ENCODE results near the gene OR8A1. TPM values are rescaled to one million over a fixed set of nuclear protein-coding genes. Genes with fewer than 3 reads are reported as not detected.
"Not testable (repeated sequence)": the region's sequence is repeated elsewhere in the genome, so short reads cannot be mapped to it uniquely, and the experiment has no call there.

OR8A1 gene
- total RNA-seq, 4 donors from 2014 or later, result not detected

DNA sequence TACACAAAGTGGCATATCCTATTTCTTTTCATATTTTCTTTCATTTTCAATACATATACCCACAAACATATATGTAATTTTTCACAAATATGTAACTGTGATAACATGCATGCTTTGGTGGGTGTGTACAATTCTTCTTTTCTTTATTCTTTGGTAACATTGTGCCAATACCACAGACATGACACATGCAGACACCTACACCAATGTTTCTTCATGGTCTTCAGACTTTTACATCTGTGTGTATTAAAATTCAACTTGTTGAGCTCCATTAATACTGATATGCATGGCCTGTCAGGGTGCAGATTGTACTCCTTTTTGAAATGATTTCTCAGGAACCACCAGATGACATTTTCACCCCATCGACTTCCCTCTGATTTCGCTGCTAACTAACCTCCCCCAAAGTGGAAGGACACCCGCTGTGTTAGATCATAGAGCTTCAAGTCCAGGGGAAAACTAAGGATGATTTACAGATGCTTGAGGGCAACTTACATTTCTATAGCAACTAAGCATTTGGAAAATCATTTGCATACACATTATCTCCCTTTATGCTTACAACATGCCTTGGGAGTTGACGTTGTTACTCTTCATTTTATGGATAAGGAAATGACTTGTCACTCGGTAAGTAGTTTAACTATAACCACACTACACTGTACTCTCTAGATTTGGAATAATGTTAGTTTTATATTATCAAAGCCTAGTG is 31.0 kb downstream of the OR8A1 start:
- no peak for TF ChIP-seq POLR2AphosphoS5 (IDR thresholded peaks at IDR 0.05)
- TF ChIP-seq, protein P1, sequence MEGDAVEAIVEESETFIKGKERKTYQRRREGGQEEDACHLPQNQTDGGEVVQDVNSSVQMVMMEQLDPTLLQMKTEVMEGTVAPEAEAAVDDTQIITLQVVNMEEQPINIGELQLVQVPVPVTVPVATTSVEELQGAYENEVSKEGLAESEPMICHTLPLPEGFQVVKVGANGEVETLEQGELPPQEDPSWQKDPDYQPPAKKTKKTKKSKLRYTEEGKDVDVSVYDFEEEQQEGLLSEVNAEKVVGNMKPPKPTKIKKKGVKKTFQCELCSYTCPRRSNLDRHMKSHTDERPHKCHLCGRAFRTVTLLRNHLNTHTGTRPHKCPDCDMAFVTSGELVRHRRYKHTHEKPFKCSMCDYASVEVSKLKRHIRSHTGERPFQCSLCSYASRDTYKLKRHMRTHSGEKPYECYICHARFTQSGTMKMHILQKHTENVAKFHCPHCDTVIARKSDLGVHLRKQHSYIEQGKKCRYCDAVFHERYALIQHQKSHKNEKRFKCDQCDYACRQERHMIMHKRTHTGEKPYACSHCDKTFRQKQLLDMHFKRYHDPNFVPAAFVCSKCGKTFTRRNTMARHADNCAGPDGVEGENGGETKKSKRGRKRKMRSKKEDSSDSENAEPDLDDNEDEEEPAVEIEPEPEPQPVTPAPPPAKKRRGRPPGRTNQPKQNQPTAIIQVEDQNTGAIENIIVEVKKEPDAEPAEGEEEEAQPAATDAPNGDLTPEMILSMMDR (IDR thresholded peaks at IDR 0.05), result no peak
- no peak for TF ChIP-seq EP300 (IDR thresholded peaks at IDR 0.05)
- TF ChIP-seq POLR2A (IDR thresholded peaks at IDR 0.05; ENCODE audit: low read depth), result no peak
- Histone ChIP-seq H3K9me3 (no peaks in the 10 kb centered on the region), H3K36me3 (no peaks in the 10 kb centered on the region), H3K4me3 (no peak overlapping the region), H3K27ac (replicated peaks in 1 of 4) (no peak overlapping the region), H3K4me1 (no peaks in the 10 kb centered on the region), H3K27me3 (peaks cover 0 to 5% (median 0%) of the 10 kb centered on the region in 4 donors)
- intact Hi-C loops (cut with DNase I), result no loop called here
- DNase-seq (ENCODE audit: extremely low spot score), result no peak
- 65% methylated on average over 5 of the region's 5 CpGs for WGBS

DNA sequence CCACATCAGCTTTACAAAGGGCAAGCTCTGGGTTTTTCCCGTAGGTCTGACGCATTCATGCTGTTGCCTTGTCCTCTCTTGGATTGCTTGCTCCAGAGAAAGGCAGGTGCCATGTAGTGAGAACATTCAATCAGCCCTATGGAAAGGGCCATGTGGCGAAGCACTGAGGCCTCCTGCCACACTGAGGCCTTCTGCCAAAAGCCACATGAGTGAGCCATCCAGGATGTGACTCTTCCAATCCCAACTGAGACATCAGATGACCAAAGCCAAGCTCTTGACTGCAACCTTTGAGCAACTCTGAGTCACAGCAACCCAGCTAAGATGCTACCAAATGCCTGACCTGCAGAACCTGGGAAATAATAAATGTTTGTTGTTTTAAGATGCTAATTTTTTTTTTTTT is 32.4 kb downstream of the OR8A1 start:
- no peak overlapping the region for H3K4me3 ChIP-seq
- H3K27ac ChIP-seq (replicated peaks in 1 of 4), result no peak overlapping the region
- H3K27me3 ChIP-seq, result peaks cover 0 to 5% (median 0%) of the 10 kb centered on the region in 4 donors
- no peaks in the 10 kb centered on the region for H3K9me3 ChIP-seq
- intact Hi-C loops (cut with DNase I), result no loop called here
- TF ChIP-seq POLR2AphosphoS5 (IDR thresholded peaks at IDR 0.05) (no peak), POLR2A (IDR thresholded peaks at IDR 0.05; ENCODE audit: low read depth) (no peak), EP300 (IDR thresholded peaks at IDR 0.05) (no peak)
- TF ChIP-seq, protein P1 (IDR thresholded peaks at IDR 0.05), result no peak
- no peak for DNase-seq (ENCODE audit: extremely low spot score)
- H3K4me1 ChIP-seq, result no peaks in the 10 kb centered on the region
- 80% methylated on average over 3 of the region's 3 CpGs for WGBS
- no peaks in the 10 kb centered on the region for H3K36me3 ChIP-seq

DNA sequence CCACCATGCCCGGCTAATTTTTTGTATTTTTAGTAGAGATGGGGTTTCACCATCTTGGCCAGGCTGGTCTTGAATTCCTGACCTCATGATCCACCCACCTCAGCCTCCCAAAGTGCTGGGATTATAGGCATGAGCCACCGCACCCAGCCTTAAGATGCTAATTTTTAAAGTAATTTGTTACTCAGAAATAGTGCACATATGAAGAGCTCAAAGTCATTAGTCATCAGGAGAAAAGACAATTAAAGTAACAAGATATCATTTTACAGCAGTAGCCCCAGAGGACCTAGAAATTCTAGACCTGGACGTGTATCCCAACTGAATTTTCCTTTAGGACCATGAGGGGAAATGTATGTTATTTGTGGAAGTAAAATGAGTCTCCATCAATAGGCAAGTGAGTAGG is 32.9 kb downstream of the OR8A1 start:
- H3K27me3 ChIP-seq; intact Hi-C loops (cut with DNase I); H3K4me1 ChIP-seq; DNase-seq (ENCODE audit: extremely low spot score); H3K4me3 ChIP-seq; H3K36me3 ChIP-seq; H3K27ac ChIP-seq (replicated peaks in 1 of 4); H3K9me3 ChIP-seq: not testable (repeated sequence)
- WGBS, result 86% methylated on average over 3 of the region's 3 CpGs

DNA sequence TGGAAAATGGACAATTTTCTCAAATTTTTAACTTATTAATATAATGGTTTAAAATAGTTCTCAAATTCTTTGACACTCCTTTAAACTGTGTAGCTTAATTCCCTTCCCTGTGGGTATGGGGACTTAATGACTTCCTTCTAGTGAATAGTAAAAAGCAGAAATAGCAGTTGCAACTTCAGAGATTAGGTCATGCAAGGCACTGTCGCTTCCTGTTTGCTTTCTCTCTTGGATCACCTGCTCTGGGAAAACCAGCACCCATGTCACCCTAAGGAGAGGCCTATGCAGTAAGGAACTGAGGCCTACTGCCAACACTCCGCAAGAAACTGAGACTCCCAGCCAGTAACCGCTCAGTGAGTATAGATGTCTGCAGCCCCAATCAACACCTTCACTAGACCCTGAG is 35.9 kb downstream of the OR8A1 start:
- Histone ChIP-seq H3K27ac (replicated peaks in 1 of 4) (no peak overlapping the region), H3K27me3 (no peaks in the 10 kb centered on the region), H3K36me3 (no peaks in the 10 kb centered on the region), H3K4me1 (no peaks in the 10 kb centered on the region), H3K9me3 (no peaks in the 10 kb centered on the region), H3K4me3 (no peak overlapping the region)
- 73% methylated on average over 3 of the region's 3 CpGs for WGBS
- intact Hi-C loops (cut with DNase I), result no loop called here
- no peak for DNase-seq (ENCODE audit: extremely low spot score)
- no peak for TF ChIP-seq POLR2A (IDR thresholded peaks at IDR 0.05; ENCODE audit: low read depth)
- no peak for TF ChIP-seq POLR2AphosphoS5 (IDR thresholded peaks at IDR 0.05)
- TF ChIP-seq EP300 (IDR thresholded peaks at IDR 0.05), result no peak
- TF ChIP-seq, protein P1 (IDR thresholded peaks at IDR 0.05), result no peak

DNA sequence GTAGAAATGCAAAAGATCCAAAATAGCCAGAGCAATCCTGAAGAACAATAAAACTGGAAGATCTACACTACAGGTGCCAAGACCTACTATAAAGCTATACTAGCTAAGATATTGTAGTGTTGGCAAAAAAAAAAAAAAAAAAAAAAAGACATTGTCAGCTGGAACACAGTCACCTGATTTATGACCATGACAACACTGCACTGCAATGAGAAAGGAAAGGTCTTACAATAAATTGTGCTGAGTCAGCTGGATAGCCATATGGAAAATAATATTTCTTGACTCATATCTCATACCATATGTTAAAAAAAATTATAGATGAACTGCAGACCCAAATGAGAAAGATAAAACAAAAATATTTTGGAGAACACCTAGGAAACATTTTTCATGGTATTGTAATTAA is 38.4 kb downstream of the OR8A1 start:
- Histone ChIP-seq H3K27ac (replicated peaks in 1 of 4) (no peak overlapping the region), H3K36me3 (no peaks in the 10 kb centered on the region), H3K4me3 (no peak overlapping the region), H3K9me3 (no peaks in the 10 kb centered on the region), H3K27me3 (peaks cover 0 to 6% (median 0%) of the 10 kb centered on the region in 4 donors), H3K4me1 (no peaks in the 10 kb centered on the region)
- TF ChIP-seq POLR2AphosphoS5 (IDR thresholded peaks at IDR 0.05) (no peak), EP300 (IDR thresholded peaks at IDR 0.05) (no peak), POLR2A (IDR thresholded peaks at IDR 0.05; ENCODE audit: low read depth) (no peak)
- TF ChIP-seq, protein P1 (IDR thresholded peaks at IDR 0.05), result no peak
- DNase-seq (ENCODE audit: extremely low spot score), result no peak
- intact Hi-C loops (cut with DNase I), result no loop called here

All from esophagus muscularis mucosa (tissue), 4 donors.